Measurements from ENCODE around the gene KRT80.

The KRT80 gene

DNA sequence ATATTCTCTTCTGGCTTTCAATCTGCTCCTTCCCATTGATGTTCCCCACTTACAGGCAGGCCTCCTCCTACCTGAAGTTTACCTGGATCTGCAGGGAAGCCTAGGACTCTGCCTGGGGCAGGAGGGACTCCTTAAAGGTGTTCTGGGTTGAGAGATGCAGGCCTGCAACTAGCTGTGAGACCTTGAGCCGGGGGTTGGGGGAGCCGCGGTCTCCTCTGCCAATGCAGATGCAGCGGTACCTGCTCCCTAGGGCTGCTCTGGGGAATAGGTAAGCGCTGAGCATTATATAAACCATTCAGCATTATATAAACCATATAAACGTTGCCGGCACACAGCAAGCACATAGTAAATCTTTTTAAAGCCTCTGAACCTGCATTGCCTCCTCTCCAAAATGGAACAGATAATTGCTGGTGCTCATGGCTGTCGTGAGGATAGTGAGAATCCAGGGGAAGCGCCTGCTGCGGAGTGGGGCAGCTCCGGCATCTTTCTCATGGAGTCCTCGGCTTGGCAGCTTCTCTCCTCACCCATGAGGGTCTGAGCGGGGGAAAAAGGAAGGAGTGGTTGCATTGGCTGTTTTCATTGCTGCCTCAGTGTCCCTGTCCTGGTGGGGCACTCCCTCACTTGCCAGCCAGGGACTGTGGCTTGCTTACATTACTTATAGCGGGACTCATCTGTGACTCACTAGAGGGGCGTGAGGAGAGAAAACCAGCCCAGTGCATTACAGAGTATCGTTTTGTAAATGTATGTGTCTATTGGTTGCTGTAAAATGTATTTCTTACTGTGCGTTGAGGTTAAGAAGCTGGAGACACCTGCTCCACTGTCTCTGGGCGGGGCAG lies 12.5 kb upstream of the KRT80 start:
- H3K27ac ChIP-seq = peak overlapping the region; percentile 33; the same call in 1 of the 2 replicates
- TF ChIP-seq, protein P1, sequence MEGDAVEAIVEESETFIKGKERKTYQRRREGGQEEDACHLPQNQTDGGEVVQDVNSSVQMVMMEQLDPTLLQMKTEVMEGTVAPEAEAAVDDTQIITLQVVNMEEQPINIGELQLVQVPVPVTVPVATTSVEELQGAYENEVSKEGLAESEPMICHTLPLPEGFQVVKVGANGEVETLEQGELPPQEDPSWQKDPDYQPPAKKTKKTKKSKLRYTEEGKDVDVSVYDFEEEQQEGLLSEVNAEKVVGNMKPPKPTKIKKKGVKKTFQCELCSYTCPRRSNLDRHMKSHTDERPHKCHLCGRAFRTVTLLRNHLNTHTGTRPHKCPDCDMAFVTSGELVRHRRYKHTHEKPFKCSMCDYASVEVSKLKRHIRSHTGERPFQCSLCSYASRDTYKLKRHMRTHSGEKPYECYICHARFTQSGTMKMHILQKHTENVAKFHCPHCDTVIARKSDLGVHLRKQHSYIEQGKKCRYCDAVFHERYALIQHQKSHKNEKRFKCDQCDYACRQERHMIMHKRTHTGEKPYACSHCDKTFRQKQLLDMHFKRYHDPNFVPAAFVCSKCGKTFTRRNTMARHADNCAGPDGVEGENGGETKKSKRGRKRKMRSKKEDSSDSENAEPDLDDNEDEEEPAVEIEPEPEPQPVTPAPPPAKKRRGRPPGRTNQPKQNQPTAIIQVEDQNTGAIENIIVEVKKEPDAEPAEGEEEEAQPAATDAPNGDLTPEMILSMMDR (conservative IDR thresholded peaks at IDR 0.05) = no peak

DNA sequence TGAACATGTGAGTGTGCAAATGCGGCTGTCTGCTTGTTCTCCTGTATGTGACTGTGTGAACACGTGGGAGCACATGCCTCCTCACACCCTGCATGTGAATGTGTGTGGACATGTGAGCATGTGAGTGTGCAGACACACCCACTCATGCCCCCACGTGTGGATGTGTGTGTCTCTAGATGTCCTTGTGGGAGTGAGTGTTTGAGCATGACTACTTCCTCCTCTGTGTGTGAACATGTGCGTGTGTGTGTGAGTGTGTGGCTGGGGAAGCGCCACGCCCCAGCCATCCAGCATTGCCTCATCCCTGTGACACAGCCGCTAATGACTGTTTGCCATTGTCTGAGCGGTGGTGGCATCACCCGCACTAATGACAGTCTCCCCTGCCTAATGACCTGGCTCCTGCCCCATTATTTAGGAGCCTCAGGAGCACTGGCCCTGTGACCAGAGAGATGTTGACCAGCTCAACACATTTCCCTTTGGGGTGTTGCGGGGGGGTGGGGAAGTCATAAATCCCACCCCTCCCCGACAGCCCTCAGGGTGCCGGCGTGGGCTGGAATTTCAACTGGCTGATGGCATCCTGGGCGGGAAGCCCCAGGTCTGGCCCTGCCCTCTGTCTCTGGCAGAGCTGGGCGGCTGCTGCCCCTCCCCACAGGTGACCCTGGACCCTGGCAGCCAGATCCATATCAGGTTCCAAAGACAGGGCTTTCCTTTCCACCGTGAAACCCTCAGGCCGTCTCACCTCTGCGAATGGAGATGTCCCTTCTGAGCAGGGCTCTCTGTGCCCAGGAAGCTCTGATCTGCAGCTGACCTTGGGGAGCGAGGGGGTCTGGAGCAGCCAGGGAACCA lies 11.5 kb upstream of the KRT80 start:
- TF ChIP-seq, protein P1 (conservative IDR thresholded peaks at IDR 0.05) = no peak
- H3K27ac ChIP-seq = peak overlapping the region; percentile 33; the same call in 1 of the 2 replicates

DNA sequence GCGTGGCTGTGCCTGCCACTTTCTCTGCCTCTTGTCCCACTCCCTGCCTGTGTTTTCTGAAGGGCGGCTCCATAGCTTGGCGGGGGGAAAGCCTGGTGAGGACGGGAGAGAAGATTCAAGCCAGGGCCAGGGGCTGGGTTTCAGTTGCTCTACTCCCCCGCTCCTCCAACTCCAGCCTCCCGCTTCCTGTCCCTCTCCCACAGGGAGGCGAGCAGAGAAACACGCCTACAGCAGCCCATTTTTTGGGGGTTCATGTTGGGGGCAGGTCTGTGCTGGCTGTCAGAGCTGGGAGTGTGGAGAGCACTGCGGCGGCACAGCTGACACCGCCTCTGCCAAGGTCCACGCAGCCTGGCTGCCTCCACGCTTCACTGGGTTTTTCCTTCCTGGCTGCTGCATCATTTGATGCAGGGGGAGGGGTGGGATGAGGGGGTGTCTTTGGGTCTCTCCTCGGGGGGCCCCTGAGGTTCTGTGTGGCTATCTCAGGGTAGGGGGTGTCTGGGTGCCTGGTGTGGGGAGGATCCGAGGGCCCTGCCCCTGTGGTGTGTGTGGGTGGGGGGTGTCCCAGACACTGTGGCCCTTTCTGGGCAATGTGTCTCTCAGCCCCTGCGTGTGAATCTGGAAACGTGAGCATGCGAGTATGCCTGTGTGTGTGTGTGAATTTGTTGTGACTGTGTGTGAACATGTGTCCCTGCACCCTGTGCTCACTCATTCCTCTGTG lies 10.7 kb upstream of the KRT80 start:
- peak overlapping the region; percentile 33; the same call in 1 of the 2 replicates for H3K27ac ChIP-seq
- TF ChIP-seq, protein P1 (conservative IDR thresholded peaks at IDR 0.05) = no peak

DNA sequence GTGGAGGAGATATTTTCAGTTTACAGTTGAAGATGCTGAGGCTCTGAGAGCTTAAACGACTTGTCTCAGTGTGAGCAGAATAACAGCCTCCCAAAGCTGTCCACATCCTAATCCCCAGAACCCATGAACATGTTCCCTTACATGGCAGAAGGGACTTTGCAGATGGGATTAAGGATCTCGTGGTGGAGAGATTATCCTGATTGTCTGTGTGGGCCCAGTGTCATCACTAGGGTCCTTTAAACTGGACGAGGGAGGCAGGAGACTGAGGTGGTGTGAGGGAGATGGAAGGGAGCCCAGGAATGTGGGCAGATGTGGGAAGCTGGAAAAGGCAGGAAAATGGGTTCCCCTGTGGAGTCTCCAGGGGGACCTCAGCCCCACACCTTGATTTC lies 9.6 kb upstream of the KRT80 start:
- no peak overlapping the region for H3K27ac ChIP-seq
- TF ChIP-seq, protein P1 (conservative IDR thresholded peaks at IDR 0.05) = no peak

DNA sequence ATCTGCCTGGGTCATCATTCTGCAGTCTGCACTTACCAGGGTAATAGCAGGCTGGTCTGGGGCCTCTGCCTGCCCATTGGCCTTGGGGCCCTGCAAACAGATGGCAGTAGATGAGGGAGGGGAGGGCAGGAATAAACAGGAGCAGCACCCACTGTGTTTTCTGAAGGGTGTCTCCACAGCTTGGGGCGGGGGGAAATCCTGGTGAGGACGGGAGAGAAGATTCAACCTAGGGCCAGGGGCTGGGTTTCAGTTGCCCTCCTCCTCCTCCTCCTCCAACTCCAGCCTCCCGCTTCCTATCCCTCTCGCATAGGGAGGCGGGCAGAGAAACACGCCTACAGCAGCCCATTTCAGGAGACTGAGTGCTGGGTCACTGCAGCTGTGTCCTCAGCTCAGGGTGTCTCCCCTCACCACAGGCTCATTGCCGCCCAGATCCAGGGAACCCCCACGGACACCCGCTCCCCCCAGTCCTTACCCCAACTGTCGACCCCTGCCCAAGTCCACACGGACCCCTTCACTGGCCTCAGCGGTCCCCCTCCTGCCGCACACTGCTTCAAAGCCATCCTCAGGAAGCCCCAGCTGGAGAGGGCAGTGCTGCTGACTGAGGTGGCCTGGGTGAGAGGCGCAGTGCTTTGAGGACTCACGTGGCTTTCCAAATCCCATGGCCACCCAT lies 9.1 kb upstream of the KRT80 start:
- no peak overlapping the region for H3K27ac ChIP-seq
- TF ChIP-seq, protein P1 (conservative IDR thresholded peaks at IDR 0.05) = no peak

DNA sequence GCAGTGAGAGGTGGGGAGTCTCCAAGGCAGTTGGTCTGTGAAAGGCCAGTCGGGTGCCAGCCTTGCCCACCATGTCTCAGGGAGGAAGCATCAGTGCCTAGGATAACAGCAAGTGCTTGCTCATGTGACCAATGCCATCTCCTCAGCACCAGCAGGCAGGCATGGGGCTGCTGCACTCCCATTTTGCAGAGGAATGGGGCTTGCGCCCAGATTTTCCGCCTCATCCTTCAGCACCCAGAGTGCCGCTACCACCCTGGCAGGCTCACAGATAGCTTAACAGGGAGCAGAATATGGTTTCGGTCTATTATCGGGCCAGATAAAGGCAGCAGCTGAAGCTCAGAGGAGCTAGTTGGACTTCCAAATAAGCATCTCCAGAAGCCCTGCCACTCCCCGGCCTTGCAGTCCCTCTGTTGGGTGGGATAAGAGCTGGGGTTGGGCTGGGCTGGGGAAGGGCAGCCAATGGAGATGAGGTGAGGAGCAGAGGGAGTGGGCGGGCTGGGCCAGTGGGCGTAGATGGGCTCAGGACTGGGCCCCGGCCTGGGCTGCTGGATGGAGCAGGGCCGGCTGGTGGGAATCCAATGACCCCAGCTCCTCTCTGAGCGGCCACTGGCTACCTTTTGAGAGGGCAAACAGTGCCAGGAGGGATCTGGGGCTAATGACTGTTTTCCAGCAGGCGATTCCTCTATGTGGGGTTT lies 8.4 kb upstream of the KRT80 start:
- H3K27ac ChIP-seq = no peak overlapping the region

More for the DNA sequence above, 8.4 kb upstream of the KRT80 start:
- TF ChIP-seq, protein P1 (conservative IDR thresholded peaks at IDR 0.05) = no peak

All from VCaP (cell line).